ENCODE results near the gene RGS19.

DNA sequence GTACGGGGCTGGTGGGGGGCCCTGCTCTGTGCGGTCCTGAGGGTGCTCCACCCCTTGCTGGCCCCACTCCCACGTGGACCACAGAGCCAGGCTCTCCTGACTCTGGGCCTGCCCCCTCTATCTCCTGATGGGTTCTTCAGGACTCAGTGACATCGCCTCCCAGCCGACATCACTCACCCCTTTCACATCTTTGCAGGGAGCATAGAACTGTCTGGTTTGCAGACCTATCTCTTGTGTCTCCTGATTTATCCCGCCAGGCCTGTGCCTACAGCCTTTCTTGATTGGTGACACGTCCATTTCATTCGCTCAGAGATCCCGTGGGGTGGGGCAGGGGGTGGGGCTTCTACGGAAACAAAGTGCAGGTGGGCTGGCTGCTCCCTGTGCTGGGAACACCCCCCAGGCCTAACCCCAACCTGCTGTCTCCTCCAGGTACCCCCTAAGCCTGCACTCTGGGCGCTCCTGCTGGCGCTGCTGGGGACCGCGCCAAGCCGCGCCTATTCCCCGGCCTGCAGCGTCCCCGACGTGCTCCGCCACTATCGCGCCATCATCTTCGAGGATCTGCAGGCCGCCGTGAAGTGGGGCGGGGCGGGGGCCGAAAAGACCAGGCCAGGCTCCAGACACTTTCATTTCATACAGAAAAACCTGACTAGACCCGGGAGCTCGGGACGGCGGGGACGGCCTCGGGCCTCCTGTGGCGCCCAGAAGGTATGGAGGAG is 41.7 kb downstream of the RGS19 start:
- TF ChIP-seq, protein P1, sequence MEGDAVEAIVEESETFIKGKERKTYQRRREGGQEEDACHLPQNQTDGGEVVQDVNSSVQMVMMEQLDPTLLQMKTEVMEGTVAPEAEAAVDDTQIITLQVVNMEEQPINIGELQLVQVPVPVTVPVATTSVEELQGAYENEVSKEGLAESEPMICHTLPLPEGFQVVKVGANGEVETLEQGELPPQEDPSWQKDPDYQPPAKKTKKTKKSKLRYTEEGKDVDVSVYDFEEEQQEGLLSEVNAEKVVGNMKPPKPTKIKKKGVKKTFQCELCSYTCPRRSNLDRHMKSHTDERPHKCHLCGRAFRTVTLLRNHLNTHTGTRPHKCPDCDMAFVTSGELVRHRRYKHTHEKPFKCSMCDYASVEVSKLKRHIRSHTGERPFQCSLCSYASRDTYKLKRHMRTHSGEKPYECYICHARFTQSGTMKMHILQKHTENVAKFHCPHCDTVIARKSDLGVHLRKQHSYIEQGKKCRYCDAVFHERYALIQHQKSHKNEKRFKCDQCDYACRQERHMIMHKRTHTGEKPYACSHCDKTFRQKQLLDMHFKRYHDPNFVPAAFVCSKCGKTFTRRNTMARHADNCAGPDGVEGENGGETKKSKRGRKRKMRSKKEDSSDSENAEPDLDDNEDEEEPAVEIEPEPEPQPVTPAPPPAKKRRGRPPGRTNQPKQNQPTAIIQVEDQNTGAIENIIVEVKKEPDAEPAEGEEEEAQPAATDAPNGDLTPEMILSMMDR (IDR thresholded peaks at IDR 0.05): no peak
- no peak for TF ChIP-seq POLR2A (IDR thresholded peaks at IDR 0.05)
